Stimulated activated CD8-positive, alpha-beta memory T cell treated with anti-CD3 and anti-CD28 coated beads, Interleukin-12 subunit alpha, Interleukin-12 subunit beta, amount 100 ng/mL, for 1 hour (primary cell): ENCODE data around the gene AKAP17A.
"Not testable (repeated sequence)": the region's sequence is repeated elsewhere in the genome, so short reads cannot be mapped to it uniquely, and the experiment has no call there.

Source experiments
- DNase-seq: peaks from one replicate; pipeline ENCODE4 v3.0.0-alpha.2; 2020; ENCODE audit warnings: low read depth

AKAP17A gene

GRCh38 chrX:1602299-1602698 is 10.9 kb downstream of the AKAP17A start:
- DNase-seq, result no peak

GRCh38 chrX:1606496-1606895 is 15.1 kb downstream of the AKAP17A start:
- DNase-seq, result no peak

- DNase-seq, result no peak
Measured at GRCh38 chrX:1609311-1609710, 17.9 kb downstream of the AKAP17A start.

- no peak for DNase-seq
Measured at GRCh38 chrX:1609762-1610161, 18.4 kb downstream of the AKAP17A start.

- no peak for DNase-seq
Measured at GRCh38 chrX:1610166-1610565, 18.8 kb downstream of the AKAP17A start.

- DNase-seq, result no peak
Measured at GRCh38 chrX:1610736-1611135, 19.3 kb downstream of the AKAP17A start.

GRCh38 chrX:1612641-1613286 is 21.4 kb downstream of the AKAP17A start:
- no peak for DNase-seq

- DNase-seq, result no peak
Measured at GRCh38 chrX:1614927-1615326, 23.5 kb downstream of the AKAP17A start, which contains the start of gene ASMT. Gene ASMT (plus strand): TSS chrX:1615059. CDS start chrX:1615200, 141 bp downstream.

- DNase-seq, result no peak
Measured at GRCh38 chrX:1618689-1619088, 27.3 kb downstream of the AKAP17A start.

- DNase-seq, result no peak
Measured at GRCh38 chrX:1623691-1624090, 32.3 kb downstream of the AKAP17A start.

- not testable (repeated sequence) for DNase-seq
Measured at GRCh38 chrX:1624158-1624860, 32.9 kb downstream of the AKAP17A start.

- DNase-seq, result not testable (repeated sequence)
Measured at GRCh38 chrX:1624861-1625215, 33.4 kb downstream of the AKAP17A start.

GRCh38 chrX:1629244-1629643 is 37.8 kb downstream of the AKAP17A start:
- DNase-seq, result no peak

- DNase-seq, result no peak
Measured at GRCh38 chrX:1646009-1646408, 54.6 kb downstream of the AKAP17A start.

- DNase-seq, result no peak
Measured at GRCh38 chrX:1649621-1650020, 58.2 kb downstream of the AKAP17A start.
